DMS53 treated with DMSO at 0.1 percent for 48 hours (cell line): ENCODE data around the gene CDK2.
A peak's percentile ranks its signal among the peaks of the same experiment; 100 is the strongest.

Experiments used
- DNase-seq: peaks from one replicate; lab custom pipeline; 2025; ENCODE audit not compliant: unreplicated experiment; lab: John Stamatoyannopoulos, UW

The CDK2 gene

DNA sequence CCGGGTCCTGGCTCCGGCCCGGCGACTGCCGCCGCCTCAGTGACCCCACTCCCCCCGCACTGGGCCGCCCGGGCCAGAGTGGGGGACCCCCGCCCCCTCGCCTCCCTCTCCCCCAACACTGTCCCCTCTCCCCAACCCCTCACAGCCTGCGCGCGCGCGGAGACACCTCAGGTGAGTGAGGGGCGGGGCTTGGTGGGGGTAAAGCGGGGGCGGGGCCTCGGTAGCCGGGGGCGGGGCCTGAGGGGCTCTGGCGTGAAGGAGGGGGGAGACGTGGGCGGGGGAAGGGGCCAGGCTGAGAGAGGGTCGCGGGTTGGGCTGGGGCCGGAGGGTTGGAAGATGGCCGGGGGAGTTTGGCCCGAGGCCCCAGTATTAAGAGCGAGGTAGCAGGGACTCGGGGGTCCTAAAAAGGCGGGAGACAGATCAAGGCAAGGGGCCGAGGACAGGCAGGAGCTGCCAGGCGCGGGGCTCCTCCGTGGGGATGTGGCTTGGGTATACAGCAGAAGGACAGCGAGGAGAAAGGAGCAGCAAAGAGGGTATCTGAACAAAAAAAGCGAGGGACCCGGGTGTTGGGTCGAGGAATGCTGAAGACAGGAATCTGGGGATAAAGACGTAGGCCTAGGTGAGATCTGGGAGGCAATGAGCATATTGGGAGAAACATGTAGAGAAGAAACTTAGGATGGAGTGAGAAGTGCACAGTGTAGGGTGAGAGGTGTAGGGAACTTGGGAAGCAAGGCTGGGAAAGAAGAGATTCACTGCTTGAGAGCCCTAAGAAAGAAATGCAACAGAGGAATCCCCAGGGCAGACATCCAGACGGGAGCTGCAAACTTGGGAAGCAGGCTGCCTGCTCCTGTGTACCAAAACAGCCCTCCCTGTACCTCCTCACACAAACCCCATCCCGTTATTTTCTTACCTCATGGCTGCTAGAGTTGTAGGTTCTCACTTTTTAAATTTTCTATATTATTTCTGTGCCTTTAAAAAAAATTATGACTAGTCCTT, 41.2 kb downstream of the CDK2 start:
- DNase-seq, result peak; percentile 15

- DNase-seq, result no peak
Measured at GRCh38 chr12:56010111-56010570, 43.5 kb downstream of the CDK2 start.

- DNase-seq, result no peak
Measured at GRCh38 chr12:56011509-56012090, 45.0 kb downstream of the CDK2 start.

GRCh38 chr12:56013482-56013881, 46.9 kb downstream of the CDK2 start:
- DNase-seq, result no peak

- DNase-seq, result no peak
Measured at GRCh38 chr12:56014205-56014604, 47.6 kb downstream of the CDK2 start.

DNA sequence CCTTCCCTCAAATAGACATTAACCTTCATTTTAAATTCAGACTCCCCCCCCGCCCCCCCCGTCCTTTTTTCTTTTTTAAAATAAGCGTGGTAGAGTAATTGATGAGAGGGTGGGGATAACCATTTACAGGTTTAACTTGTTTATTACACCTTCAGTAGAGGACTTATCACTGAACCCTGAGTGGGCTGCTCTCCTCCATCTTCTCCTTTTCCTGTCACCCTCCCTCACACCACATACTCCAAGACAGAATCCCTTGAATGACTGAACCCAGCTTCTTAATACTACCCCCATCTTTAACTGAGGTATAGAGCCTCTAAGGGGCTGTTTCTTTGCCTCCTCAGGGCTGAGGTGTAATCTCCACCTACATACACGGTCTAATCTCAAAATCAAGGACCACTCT, 50.6 kb downstream of the CDK2 start:
- no peak for DNase-seq

GRCh38 chr12:56018356-56018755, 51.7 kb downstream of the CDK2 start:
- no peak for DNase-seq

GRCh38 chr12:56020423-56021184, 54.0 kb downstream of the CDK2 start, which contains the start of gene IKZF4:
IKZF4 (plus strand) TSS chr12:56021043; CDS start chr12:56021494, 451 bp downstream.
- no peak for DNase-seq

DNA sequence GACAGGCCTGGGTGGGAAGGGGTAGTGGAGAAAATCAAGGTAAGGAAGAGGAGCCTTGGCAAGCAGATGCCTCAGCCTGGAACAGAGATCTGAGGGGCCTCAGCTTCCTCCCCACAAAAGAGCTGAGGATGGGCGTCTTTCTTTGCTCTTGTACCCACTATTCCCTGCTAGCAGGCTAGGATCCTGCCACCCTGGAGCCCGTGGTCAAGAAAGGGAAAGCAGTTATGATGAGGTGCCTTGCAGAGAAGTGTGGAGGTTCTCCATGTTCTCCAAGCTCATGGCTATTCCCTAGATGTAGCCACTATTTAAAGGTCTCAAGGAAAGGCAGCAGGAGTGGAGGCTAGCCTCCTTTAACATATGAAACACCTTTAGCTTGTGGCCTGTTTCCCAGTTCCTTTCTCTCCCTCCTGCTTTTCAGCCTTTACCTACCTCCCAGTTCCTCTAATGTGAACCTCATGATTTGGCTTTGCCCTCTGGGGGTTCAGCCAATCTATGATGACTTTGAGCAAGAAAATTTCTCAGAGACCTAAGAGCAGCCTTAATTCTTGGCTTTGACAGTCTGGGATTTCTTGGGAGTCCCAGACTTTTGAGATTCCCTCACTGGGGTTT, 55.4 kb downstream of the CDK2 start:
- DNase-seq, result no peak
